Mesenteric fat pad (tissue), 1 donor: Measurements from ENCODE around the gene CEP104. TPM values are rescaled to one million over a fixed set of nuclear protein-coding genes. Genes with fewer than 3 reads are reported as not detected.

Experiments used
- DNase-seq: peaks from one replicate; pipeline ENCODE4 v3.0.0-alpha.2; 2020; ENCODE audit warnings: low spot score
- total RNA-seq: library from RNA; stranded (reverse); fragmentation: NEBNext Ultra II Directional; extraction: Animal tissue kit (Norgen Biotek cat#: 25700); gene quantifications from one replicate; pipeline ENCODE4 v1.2.1, GENCODE V29; 2021
- donor health status: DM: yes; HTN: yes; CAD: no.

CEP104 gene
- total RNA-seq, 1 donor from 2014 or later = 45.0 TPM

DNA sequence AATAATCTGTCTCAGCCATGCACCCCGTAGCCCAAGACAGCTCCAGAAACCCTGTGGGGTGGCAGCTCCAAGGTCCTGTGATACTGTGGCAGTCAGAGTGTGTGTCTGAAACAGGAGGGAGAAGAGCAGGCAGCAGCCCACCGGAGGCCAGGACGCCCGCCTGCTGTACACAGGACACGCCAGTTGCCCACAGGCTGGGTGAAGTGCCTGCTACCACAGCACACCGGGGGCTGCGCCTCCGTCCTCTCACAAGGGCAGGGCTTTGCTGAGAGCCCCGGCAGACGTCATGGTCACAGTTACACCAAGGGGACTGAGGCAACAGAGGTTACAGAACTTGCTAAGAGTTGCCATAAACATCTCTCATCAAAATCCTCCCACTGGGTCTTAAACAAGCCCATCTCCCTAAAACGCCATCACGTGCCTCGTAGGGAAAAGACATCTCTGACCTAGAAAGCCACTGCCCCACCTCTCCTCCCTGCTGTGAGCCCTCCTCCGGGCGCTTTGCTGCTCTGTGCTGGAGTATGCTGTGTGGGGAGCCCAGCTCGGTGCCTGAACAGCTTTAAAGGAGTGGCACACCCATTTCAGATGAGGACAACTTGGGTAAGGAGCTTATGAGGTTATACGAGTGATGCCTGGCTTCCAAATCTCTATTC lies 37.7 kb upstream of the CEP104 start:
- no peak for DNase-seq

DNA sequence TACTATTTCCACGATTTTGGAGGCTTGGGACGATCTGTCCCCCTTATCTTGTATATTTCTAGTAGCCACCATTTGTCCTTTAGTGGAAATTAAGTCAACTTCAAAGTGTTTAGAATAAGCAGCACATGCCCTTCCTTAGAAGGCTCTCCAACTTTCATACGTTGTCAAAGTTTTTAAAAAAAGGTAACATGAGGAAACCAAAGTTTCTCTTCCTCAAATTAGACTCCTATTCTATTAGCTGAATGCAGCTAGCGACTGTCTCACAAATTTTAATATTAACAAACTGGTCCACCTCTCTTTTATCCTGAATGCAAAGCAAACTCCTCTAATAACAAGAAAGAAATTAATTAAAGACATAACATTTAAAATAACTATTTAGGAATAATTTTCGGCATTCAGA lies 36.2 kb upstream of the CEP104 start:
- DNase-seq = no peak

GRCh38 chr1:3892748-3893147 lies 35.7 kb upstream of the CEP104 start:
- DNase-seq = no peak

DNA sequence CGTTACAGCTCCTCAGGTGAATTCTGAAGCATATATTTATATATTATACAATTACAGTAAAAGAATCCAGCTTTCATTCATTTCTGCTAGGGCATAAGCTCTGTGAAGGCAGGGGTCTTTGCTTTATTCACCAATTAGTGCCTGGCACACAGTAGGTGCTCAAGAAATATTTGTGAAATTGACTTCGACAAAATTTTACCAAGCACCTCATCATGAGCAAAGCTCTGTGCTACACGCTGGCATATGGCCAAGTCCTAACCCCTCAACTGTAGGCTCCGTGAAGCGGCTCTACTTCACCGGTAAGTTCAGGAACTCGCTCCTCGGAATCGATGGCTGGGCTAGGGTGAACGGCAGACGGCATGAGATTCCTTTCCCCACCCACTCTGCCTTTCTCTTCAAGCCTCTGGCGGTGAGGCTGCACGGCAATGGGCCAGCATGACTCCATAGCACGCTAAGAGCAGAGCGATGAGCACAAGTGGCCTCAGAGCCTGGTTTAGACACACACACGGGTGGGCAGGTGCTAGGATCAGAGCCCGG lies 34.4 kb upstream of the CEP104 start:
- no peak for DNase-seq

- no peak for DNase-seq
These were observed 33.6 kb upstream of the CEP104 start for GRCh38 chr1:3890389-3891328.

GRCh38 chr1:3889936-3890335 lies 32.9 kb upstream of the CEP104 start:
- no peak for DNase-seq

DNA sequence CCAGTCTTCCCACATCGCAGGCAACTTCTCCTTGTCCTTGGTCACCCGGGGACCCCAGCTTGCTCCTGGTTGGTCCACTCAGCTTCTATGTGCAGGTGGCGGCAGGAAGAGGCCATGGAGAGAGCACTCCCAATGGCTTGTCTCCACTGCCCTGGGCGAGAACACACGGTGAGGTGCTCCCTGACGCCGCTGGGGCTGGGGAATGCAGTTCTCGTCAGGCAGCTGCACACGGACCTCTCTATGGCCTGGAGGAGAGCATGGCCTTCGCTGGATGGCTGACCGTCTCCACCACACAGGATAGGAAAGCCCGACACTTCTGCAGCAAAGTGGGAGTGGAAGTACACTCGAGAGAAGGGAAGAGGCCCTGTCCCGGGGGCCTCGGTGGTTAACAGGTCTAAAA lies 31.3 kb upstream of the CEP104 start:
- DNase-seq = no peak

DNA sequence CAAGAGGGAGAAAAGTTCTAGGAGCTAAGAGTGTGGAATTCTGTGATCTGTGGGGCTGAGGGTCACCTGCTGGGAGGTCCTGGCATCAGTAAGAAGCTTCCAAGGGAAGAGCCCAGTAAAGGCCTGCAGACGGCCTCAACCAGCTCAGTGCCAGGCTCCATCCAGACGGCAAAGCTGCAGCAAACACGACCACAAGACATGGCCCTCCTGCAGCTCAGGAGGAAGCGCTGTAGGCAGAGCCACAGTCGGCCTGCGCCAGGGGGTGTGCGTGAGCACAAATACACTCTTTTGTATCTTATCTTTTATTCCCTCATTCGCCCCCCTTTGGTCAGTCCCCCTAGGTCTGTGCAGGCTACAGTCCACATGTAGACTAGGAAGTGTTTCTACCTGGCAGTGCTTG lies 29.7 kb upstream of the CEP104 start:
- no peak for DNase-seq

- no peak for DNase-seq
These were observed 29.2 kb upstream of the CEP104 start for GRCh38 chr1:3886106-3886670.

GRCh38 chr1:3885611-3886010 lies 28.6 kb upstream of the CEP104 start:
- DNase-seq = no peak

GRCh38 chr1:3884966-3885365 lies 28.0 kb upstream of the CEP104 start:
- no peak for DNase-seq

- DNase-seq = no peak
These were observed 26.3 kb upstream of the CEP104 start for GRCh38 chr1:3883194-3883925.

DNA sequence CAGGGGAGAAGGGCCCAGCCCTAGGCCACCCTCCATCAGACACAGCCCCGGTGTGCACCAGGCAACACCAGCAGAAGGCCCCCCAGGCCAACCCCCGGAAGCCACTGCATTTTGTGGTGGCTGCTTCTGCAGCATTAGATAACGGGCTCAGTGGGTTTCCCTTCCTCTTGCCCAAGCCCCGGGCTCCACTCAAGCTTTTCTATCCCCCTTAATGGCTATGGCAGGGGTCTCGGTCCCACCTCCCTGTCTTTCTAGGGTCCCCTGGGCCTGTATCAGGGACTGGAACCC lies 24.1 kb upstream of the CEP104 start:
- no peak for DNase-seq

GRCh38 chr1:3880429-3881192 lies 23.6 kb upstream of the CEP104 start:
- DNase-seq = no peak

DNA sequence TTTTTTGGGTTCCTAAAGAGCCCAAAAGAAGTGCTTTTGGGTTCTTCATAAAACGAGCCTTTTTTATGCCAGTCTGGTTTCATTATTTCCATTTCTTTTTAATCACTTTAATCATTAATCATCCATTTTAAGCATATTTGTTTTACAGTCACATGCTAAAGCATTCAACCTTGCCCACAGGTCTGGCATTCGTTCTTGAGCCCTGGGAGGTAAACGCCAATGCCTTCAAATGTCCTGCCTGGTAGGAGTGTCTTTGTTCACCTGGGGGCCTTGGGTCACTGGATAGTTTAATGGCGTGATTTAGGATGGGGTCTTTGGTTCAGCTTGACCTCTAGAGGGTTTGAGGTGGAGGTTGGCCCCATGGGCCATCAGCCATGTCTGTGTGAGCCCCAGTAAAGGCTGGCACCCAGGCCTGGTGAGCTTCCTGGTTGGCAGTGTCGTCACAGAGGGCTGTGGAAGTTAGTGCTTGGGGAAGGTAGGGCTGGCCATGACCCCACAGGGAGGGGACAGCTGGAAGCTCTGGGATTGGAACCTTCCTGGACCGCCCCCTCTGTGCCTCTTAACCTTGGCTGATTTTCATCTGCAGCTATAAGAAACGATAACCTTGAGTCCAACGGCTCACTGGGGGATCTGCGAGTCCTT lies 22.9 kb upstream of the CEP104 start:
- no peak for DNase-seq

GRCh38 chr1:3879099-3879498 lies 22.1 kb upstream of the CEP104 start:
- no peak for DNase-seq

GRCh38 chr1:3876716-3877115 lies 19.7 kb upstream of the CEP104 start:
- DNase-seq = no peak

DNA sequence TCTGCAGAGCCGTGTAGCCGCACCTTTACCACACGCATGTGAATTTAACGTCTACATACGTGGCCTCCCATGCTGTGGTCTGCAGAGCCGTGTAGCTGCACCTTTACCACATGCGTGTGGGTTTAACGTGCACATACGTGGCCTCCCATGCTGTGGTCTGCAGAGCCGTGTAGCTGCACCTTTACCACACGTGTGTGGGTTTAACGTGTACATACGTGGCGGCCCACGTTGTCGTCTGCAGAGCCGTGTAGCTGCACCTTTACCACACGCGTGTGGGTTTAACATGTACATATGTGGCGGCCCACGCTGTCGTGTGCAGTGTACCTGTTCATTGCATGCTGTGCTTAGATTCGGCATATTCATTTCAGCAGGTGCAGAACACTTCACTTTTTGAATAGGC lies 17.7 kb upstream of the CEP104 start:
- no peak for DNase-seq

DNA sequence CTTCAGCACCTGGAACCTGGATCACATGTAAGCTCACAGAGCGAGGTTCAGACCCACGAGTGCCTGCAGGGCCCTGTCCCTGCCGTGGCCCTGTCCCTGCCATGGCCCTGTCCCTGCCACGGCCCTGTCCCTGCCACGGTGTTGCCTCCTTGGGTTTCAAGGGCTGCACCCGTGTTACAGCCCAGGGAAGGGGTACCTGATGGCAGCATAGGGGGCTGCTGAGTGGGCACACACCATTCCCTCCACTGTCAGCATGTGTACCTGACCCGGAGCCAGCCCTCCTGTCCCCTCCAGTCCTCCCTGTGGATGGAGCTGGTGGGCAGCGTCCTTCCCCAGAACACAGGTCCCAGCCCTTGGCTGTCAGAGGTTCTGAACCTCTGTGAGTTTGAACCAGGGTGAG lies 15.5 kb upstream of the CEP104 start:
- DNase-seq = no peak

- DNase-seq = no peak
These were observed 14.4 kb upstream of the CEP104 start for GRCh38 chr1:3871451-3871805.
